SK-N-MC (cell line): ENCODE results near the gene SARNP.

Experiments
- EZH2 ChIP-seq: fragments of 200-600 bp; sonication (generic); IDR thresholded peaks from one replicate; pipeline ENCODE4 v1.6.1; 2017; ENCODE audit warnings: antibody characterized with exemption
- POLR2AphosphoS5 ChIP-seq: IDR thresholded peaks from 2 replicates; pipeline ENCODE4 v1.6.1; 2012; ENCODE audit warnings: mild to moderate bottlenecking, low read depth, low read length, borderline replicate concordance

GRCh38 chr12:55746913-55747231 lies 70.7 kb downstream of the SARNP start:
- TF ChIP-seq EZH2 (no peak), POLR2AphosphoS5 (no peak)
